ENCODE data around the gene EMP2. TPM values are rescaled to one million over a fixed set of nuclear protein-coding genes. Genes with fewer than 3 reads are reported as not detected.

EMP2 gene
- total and polyA plus RNA-seq, 2 experiments from 2014 or later: 29.1 to 93.4 TPM

GRCh38 chr16:10543231-10543977, 37.0 kb downstream of the EMP2 start:
- no peak overlapping the region for H3K4me3 ChIP-seq
- no peak overlapping the region for H3K4me2 ChIP-seq
- H3K9me2 ChIP-seq (replicated peaks; ENCODE audit: insufficient read depth): no peaks in the 10 kb centered on the region
- DNase-seq (ENCODE audit: low spot score): no peak
- no peaks in the 10 kb centered on the region for H3K27me3 ChIP-seq
- H3K36me3 ChIP-seq (replicated peaks; ENCODE audit: insufficient read depth, low read depth): no peaks in the 10 kb centered on the region
- no peaks in the 10 kb centered on the region for H3K9me3 ChIP-seq (ENCODE audit: low read depth)
- WGBS (ENCODE audit: low lambda C conversion rate, missing lambda C conversion rate): 94% methylated on average over 16 of the region's 16 CpGs
- no peaks in the 10 kb centered on the region for H3K4me1 ChIP-seq (ENCODE audit: insufficient read depth)
- no peak overlapping the region for H3K27ac ChIP-seq
- H2AFZ ChIP-seq: no peak overlapping the region
- no peaks in the 10 kb centered on the region for H4K20me1 ChIP-seq (ENCODE audit: insufficient read depth, poor library complexity, severe bottlenecking)
- TF ChIP-seq EZH2phosphoT487 (IDR thresholded peaks at IDR 0.05; ENCODE audit: low read depth, severe bottlenecking, unreplicated experiment) (no peak), CTCF (IDR thresholded peaks at IDR 0.05; ENCODE audit: poor library complexity) (no peak), EZH2 (IDR thresholded peaks at IDR 0.05; ENCODE audit: borderline replicate concordance) (no peak)
- H3K79me2 ChIP-seq: no peaks in the 10 kb centered on the region

DNA sequence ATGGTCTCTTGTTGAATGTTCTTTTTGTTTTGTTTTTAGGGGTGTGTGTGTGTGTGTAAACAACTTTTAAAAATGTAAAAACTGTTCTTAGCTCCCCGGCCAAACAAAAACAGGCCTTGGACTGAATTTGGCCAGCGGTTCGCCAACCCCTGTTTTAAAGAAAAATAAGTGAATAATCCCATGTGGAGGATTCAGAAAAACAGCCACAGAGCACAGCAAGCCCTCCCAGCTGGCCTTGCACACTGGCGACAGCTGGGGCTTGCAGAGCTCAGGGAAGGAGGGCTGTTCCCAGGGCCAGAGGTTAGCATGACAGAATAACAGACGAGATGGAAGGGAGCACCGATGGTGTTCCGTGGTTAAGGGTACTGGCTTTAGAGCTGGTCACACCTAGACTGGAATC, 39.0 kb downstream of the EMP2 start:
- Histone ChIP-seq H3K27ac (no peak overlapping the region), H3K36me3 (replicated peaks; ENCODE audit: insufficient read depth, low read depth) (no peaks in the 10 kb centered on the region), H3K79me2 (no peaks in the 10 kb centered on the region), H3K27me3 (no peaks in the 10 kb centered on the region), H3K4me2 (no peak overlapping the region), H3K9me3 (ENCODE audit: low read depth) (no peaks in the 10 kb centered on the region), H3K9me2 (replicated peaks; ENCODE audit: insufficient read depth) (no peaks in the 10 kb centered on the region), H3K4me3 (no peak overlapping the region), H2AFZ (no peak overlapping the region), H3K4me1 (ENCODE audit: insufficient read depth) (no peaks in the 10 kb centered on the region), H4K20me1 (ENCODE audit: insufficient read depth, poor library complexity, severe bottlenecking) (no peaks in the 10 kb centered on the region)
- whole genome bisulfite sequencing (ENCODE audit: low lambda C conversion rate, missing lambda C conversion rate): 94% methylated on average over 7 of the region's 7 CpGs
- DNase-seq (ENCODE audit: low spot score): no peak
- TF ChIP-seq EZH2 (IDR thresholded peaks at IDR 0.05; ENCODE audit: borderline replicate concordance): no peak

DNA sequence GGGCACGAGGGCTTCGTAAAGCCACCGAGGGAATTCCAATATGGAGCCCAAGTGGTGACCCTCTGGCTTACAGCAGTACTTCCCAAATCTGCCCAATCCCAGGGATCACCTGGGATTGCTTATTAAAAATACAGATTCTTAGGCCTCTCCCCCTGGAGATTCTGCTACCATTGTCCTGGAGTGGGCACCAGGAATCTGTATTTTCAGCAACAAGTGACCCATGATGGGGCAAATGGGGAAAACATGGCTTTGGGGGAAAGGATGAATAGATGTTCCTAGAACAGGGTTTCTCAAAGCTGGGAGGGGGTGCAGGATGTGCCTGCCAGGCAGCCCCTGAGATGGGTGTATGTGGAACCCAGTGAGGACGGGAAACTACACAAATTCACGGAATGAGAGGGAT, 40.6 kb downstream of the EMP2 start:
- Histone ChIP-seq H3K27ac (no peak overlapping the region), H3K4me1 (ENCODE audit: insufficient read depth) (no peaks in the 10 kb centered on the region), H3K27me3 (no peaks in the 10 kb centered on the region), H3K9me2 (replicated peaks; ENCODE audit: insufficient read depth) (no peaks in the 10 kb centered on the region), H3K4me3 (no peak overlapping the region), H3K9me3 (ENCODE audit: low read depth) (no peaks in the 10 kb centered on the region), H3K36me3 (replicated peaks; ENCODE audit: insufficient read depth, low read depth) (no peaks in the 10 kb centered on the region), H3K79me2 (no peaks in the 10 kb centered on the region), H4K20me1 (ENCODE audit: insufficient read depth, poor library complexity, severe bottlenecking) (no peaks in the 10 kb centered on the region), H2AFZ (no peak overlapping the region), H3K4me2 (no peak overlapping the region)
- WGBS (ENCODE audit: low lambda C conversion rate, missing lambda C conversion rate): 97% methylated on average over 5 of the region's 5 CpGs
- no peak for DNase-seq (ENCODE audit: low spot score)
- TF ChIP-seq CTCF (IDR thresholded peaks at IDR 0.05; ENCODE audit: poor library complexity): no peak
- no peak for TF ChIP-seq EZH2phosphoT487 (IDR thresholded peaks at IDR 0.05; ENCODE audit: low read depth, severe bottlenecking, unreplicated experiment)
- no peak for TF ChIP-seq EZH2 (IDR thresholded peaks at IDR 0.05; ENCODE audit: borderline replicate concordance)

- Histone ChIP-seq H3K4me1 (ENCODE audit: insufficient read depth) (no peaks in the 10 kb centered on the region), H3K27me3 (no peaks in the 10 kb centered on the region), H3K27ac (no peak overlapping the region), H3K4me3 (no peak overlapping the region), H4K20me1 (ENCODE audit: insufficient read depth, poor library complexity, severe bottlenecking) (no peaks in the 10 kb centered on the region), H3K9me2 (replicated peaks; ENCODE audit: insufficient read depth) (no peaks in the 10 kb centered on the region), H3K4me2 (no peak overlapping the region), H3K9me3 (ENCODE audit: low read depth) (no peaks in the 10 kb centered on the region), H3K36me3 (replicated peaks; ENCODE audit: insufficient read depth, low read depth) (no peaks in the 10 kb centered on the region), H3K79me2 (no peaks in the 10 kb centered on the region), H2AFZ (no peak overlapping the region)
- TF ChIP-seq EZH2 (IDR thresholded peaks at IDR 0.05; ENCODE audit: borderline replicate concordance) (no peak), CTCF (IDR thresholded peaks at IDR 0.05; ENCODE audit: poor library complexity) (no peak), EZH2phosphoT487 (IDR thresholded peaks at IDR 0.05; ENCODE audit: low read depth, severe bottlenecking, unreplicated experiment) (no peak)
- WGBS (ENCODE audit: low lambda C conversion rate, missing lambda C conversion rate): 69% methylated on average over 8 of the region's 8 CpGs
- no peak for DNase-seq (ENCODE audit: low spot score)
Observed at GRCh38 chr16:10539236-10539635, 41.2 kb downstream of the EMP2 start.
